CD14-positive monocyte (primary cell): ENCODE measurements around the gene GNG4. TPM values are rescaled to one million over a fixed set of nuclear protein-coding genes. Genes with fewer than 3 reads are reported as not detected.

ENCODE experiments used
- DNase-seq, 3 donors: peaks; one replicate each; pipeline ENCODE4 v3.0.0-alpha.2; 2011 to 2022
- H2AFZ ChIP-seq: 2 replicates; pipeline ENCODE4 v1.6.0; 2012; ENCODE audit warnings: mild to moderate bottlenecking, low read depth, low read length, inconsistent platforms; ENCODE audit not compliant: insufficient read depth, poor library complexity, severe bottlenecking
- H3K27ac ChIP-seq, 2 donors: 1 replicate in 1 of 2; 2 replicates in 1 of 2; pipeline ENCODE4 v1.5.1; 2012 to 2013; ENCODE audit warnings: low read length in 2 of 2, control low read depth in 1 of 2, inconsistent platforms in 1 of 2, low read depth in 1 of 2, mild to moderate bottlenecking in 1 of 2
- H3K27me3 ChIP-seq, 2 donors: one replicate each; pipeline versions ENCODE4 v1.6.0 to v1.6.1; 2011 to 2013; ENCODE audit warnings: low read length in 2 of 2; ENCODE audit not compliant: control insufficient read depth in 2 of 2, insufficient read depth in 2 of 2
- H3K36me3 ChIP-seq, 2 donors: replicated peaks in 1 of 2; 1 replicate in 1 of 2; 2 replicates in 1 of 2; pipeline versions ENCODE4 v1.5.1 to v1.6.1; 2012 to 2013; ENCODE audit warnings: low read length in 2 of 2, control low read depth in 1 of 2, inconsistent platforms in 1 of 2, mild to moderate bottlenecking in 1 of 2; ENCODE audit not compliant: insufficient read depth in 2 of 2, control insufficient read depth in 1 of 2
- H3K4me1 ChIP-seq, 2 donors: 1 replicate in 1 of 2; 2 replicates in 1 of 2; pipeline versions ENCODE4 v1.5.1 to v1.6.1; 2012 to 2013; ENCODE audit warnings: low read length in 2 of 2, control low read depth in 1 of 2, inconsistent platforms in 1 of 2, mild to moderate bottlenecking in 1 of 2, moderate library complexity in 1 of 2; ENCODE audit not compliant: insufficient read depth in 2 of 2, control insufficient read depth in 1 of 2
- H3K4me2 ChIP-seq: replicated peaks from 2 replicates; pipeline ENCODE3; 2012; ENCODE audit warnings: low read length, moderate library complexity, mild to moderate bottlenecking; ENCODE audit not compliant: poor library complexity, severe bottlenecking; ENCODE audit errors: extremely low read depth
- H3K4me3 ChIP-seq, 3 experiments: fragments of 200-600 bp in 1 of 3; sonication (generic) in 1 of 3; replicated peaks in 1 of 3; 1 replicate in 2 of 3; 2 replicates in 1 of 3; pipeline ENCODE4 v1.5.1; 2011 to 2013; ENCODE audit warnings: low read length in 3 of 3, mild to moderate bottlenecking in 3 of 3, control low read depth in 2 of 3, low read depth in 2 of 3, inconsistent platforms in 1 of 3, moderate library complexity in 1 of 3
- H3K79me2 ChIP-seq: 2 replicates; pipeline ENCODE4 v1.6.0; 2012; ENCODE audit warnings: mild to moderate bottlenecking, control low read depth, inconsistent platforms, low read length, moderate library complexity; ENCODE audit not compliant: insufficient read depth
- H3K9ac ChIP-seq: 2 replicates; pipeline ENCODE4 v1.6.0; 2017; ENCODE audit warnings: low read length, mild to moderate bottlenecking; ENCODE audit not compliant: insufficient read depth, poor library complexity, severe bottlenecking
- H3K9me3 ChIP-seq, 2 donors: replicated peaks in 1 of 2; 1 replicate in 1 of 2; 2 replicates in 1 of 2; pipeline versions ENCODE4 v1.5.1 to v1.6.1; 2012 to 2013; ENCODE audit warnings: low read length in 2 of 2, control low read depth in 1 of 2; ENCODE audit not compliant: control insufficient read depth in 1 of 2, insufficient read depth in 1 of 2
- H4K20me1 ChIP-seq: 2 replicates; pipeline ENCODE4 v1.6.0; 2012; ENCODE audit warnings: mild to moderate bottlenecking, low read length, control low read depth, moderate library complexity; ENCODE audit not compliant: insufficient read depth
- H3K27ac Mint-ChIP-seq, 7 donors: one replicate each; pipeline ENCODE4 v1.8.0; 2020; ENCODE audit warnings: mild to moderate bottlenecking in 7 of 7, mixed read lengths in 7 of 7, moderate library complexity in 6 of 7, inconsistent platforms in 2 of 7
- H3K27me3 Mint-ChIP-seq, 3 donors: one replicate each; pipeline ENCODE4 v1.8.0; 2021 to 2022; ENCODE audit warnings: low read depth in 3 of 3, mild to moderate bottlenecking in 3 of 3, mixed read lengths in 3 of 3, moderate library complexity in 3 of 3, inconsistent platforms in 1 of 3
- H3K36me3 Mint-ChIP-seq, 2 donors: one replicate each; pipeline ENCODE4 v1.8.0; 2020; ENCODE audit warnings: mixed read lengths in 2 of 2, inconsistent platforms in 1 of 2, mild to moderate bottlenecking in 1 of 2
- H3K4me1 Mint-ChIP-seq: one replicate; pipeline ENCODE4 v1.8.0; 2020; ENCODE audit warnings: mild to moderate bottlenecking, mixed read lengths
- H3K4me3 Mint-ChIP-seq, 2 donors: one replicate each; pipeline ENCODE4 v1.8.0; 2020; ENCODE audit warnings: mild to moderate bottlenecking in 2 of 2, mixed read lengths in 2 of 2, moderate library complexity in 1 of 2
- H3K9me3 Mint-ChIP-seq, 7 donors: one replicate each; pipeline ENCODE4 v1.8.0; 2020 to 2022; ENCODE audit warnings: mixed read lengths in 7 of 7, mild to moderate bottlenecking in 6 of 7, moderate library complexity in 6 of 7, inconsistent platforms in 2 of 7
- CTCF ChIP-seq: fragments of 200-600 bp; IDR thresholded peaks from one replicate; pipeline ENCODE4 v1.8.0; 2022; ENCODE audit warnings: antibody characterized with exemption, mild to moderate bottlenecking
- WGBS: methylation state at CpG from one replicate; pipeline ENCODE4 v1.1.5; 2013; ENCODE audit warnings: missing lambda C conversion rate; ENCODE audit not compliant: insufficient coverage; 5-methylcytosine and 5-hydroxymethylcytosine counted together
- intact Hi-C, 2 donors: fragments of 100-400 bp; cut with micrococcal nuclease; formaldehyde crosslinking; loops; one replicate each; pipeline versions ENCODE4 v1.15.0 to v1.15.1; 2023
- polyA plus RNA-seq, 3 donors: library from polyadenylated mRNA; depleted of rRNA in 1 of 3; unstranded in 2 of 3; stranded (reverse) in 1 of 3; fragments of 300-500 nt in 2 of 3; fragments of >200 nt in 1 of 3; fragmentation: Illumina TruSeq in 2 of 3; gene quantifications; 1 replicate in 2 of 3; 2 replicates in 1 of 3; pipeline ENCODE4 v1.2.3, GENCODE V29; 2012 to 2021

The GNG4 gene
- polyA plus RNA-seq, 3 donors, result not detected

DNA sequence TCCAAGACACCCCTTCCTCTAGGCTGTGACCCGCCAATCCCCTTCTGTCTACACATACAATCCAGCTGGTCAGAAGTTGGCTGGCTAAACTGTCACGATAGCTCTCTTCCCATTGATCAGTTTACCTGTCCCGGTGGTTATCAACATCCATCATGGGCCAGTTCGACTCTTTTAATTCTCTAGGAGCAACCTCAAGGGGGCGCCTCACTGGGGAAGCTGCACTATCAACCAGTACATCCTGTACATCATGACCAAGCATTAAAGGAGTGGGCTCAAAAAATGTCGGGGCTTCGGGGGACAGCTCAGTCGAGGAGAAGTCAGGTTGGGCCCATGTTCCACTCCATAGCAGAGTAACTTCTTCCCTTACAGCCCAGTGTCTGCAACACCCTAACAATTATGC, 92.1 kb downstream of the GNG4 start:
- 89% methylated on average over 5 of the region's 8 CpGs for WGBS
- peaks cover 0 to 3% (median 2%) of the 10 kb centered on the region in 3 donors for H3K27me3 Mint-ChIP-seq
- no peaks in the 10 kb centered on the region for H3K79me2 ChIP-seq
- no peaks in the 10 kb centered on the region for H3K4me1 ChIP-seq
- H3K9me3 ChIP-seq, result no peaks in the 10 kb centered on the region
- H3K36me3 Mint-ChIP-seq, result no peaks in the 10 kb centered on the region
- no peaks in the 10 kb centered on the region for H3K36me3 ChIP-seq
- H3K4me1 Mint-ChIP-seq, result no peaks in the 10 kb centered on the region
- H3K9me3 Mint-ChIP-seq, result peaks cover 0 to 5% (median 2%) of the 10 kb centered on the region in 7 donors
- no peak overlapping the region for H2AFZ ChIP-seq
- intact Hi-C loops, result no loop called here
- no peaks in the 10 kb centered on the region for H4K20me1 ChIP-seq
- H3K4me3 Mint-ChIP-seq, result no peak overlapping the region
- no peaks in the 10 kb centered on the region for H3K27me3 ChIP-seq
- no peak overlapping the region for H3K4me3 ChIP-seq
- H3K27ac Mint-ChIP-seq, result no peak overlapping the region
- no peak for DNase-seq
- TF ChIP-seq CTCF, result peak; percentile 25
- no peak overlapping the region for H3K4me2 ChIP-seq
- no peak overlapping the region for H3K9ac ChIP-seq
- no peak overlapping the region for H3K27ac ChIP-seq

DNA sequence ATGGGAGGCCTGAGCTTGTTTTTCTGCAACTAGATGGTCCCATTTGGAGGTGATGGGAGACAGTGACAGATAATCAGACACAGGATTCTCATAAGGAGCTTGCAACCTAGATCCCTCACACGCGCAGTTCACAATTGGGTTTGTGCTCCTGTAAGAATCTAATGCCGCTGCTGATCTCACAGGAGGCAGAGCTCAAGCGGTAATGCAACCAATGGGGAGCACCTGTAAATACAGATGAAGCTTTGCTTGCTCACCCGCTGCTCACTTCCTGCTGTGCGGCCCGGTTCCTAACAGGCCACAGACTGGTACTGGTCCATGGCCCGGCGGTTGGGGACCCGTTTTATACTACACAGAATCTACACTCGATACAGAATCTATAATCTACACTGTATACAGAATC, 92.8 kb downstream of the GNG4 start:
- Mint-ChIP-seq H3K4me1 (no peaks in the 10 kb centered on the region), H3K27ac (no peak overlapping the region), H3K9me3 (peaks cover 0 to 5% (median 0%) of the 10 kb centered on the region in 7 donors), H3K36me3 (no peaks in the 10 kb centered on the region), H3K4me3 (no peak overlapping the region), H3K27me3 (peaks cover 0 to 3% (median 3%) of the 10 kb centered on the region in 3 donors)
- H3K36me3 ChIP-seq, result no peaks in the 10 kb centered on the region
- WGBS, result 99% methylated on average over 10 of the region's 11 CpGs
- no peak overlapping the region for H2AFZ ChIP-seq
- TF ChIP-seq CTCF, result no peak
- no peak for DNase-seq
- H3K27ac ChIP-seq, result no peak overlapping the region
- no peaks in the 10 kb centered on the region for H3K9me3 ChIP-seq
- H4K20me1 ChIP-seq, result no peaks in the 10 kb centered on the region
- no peak overlapping the region for H3K4me3 ChIP-seq
- H3K27me3 ChIP-seq, result no peaks in the 10 kb centered on the region
- intact Hi-C loops, result no loop called here
- no peaks in the 10 kb centered on the region for H3K4me1 ChIP-seq
- no peak overlapping the region for H3K9ac ChIP-seq
- no peak overlapping the region for H3K4me2 ChIP-seq
- no peaks in the 10 kb centered on the region for H3K79me2 ChIP-seq
